SK-N-MC (cell line): Measurements from ENCODE around the gene BTBD18.

ENCODE experiments used
- EZH2 ChIP-seq: fragments of 200-600 bp; sonication (generic); IDR thresholded peaks from one replicate; pipeline ENCODE4 v1.6.1; 2017; ENCODE audit warnings: antibody characterized with exemption
- FOXP2 ChIP-seq: optimal IDR thresholded peaks from 2 replicates; pipeline ENCODE3; 2011; ENCODE audit warnings: mild to moderate bottlenecking, moderate library complexity; ENCODE audit not compliant: insufficient read depth; ENCODE audit errors: extremely low read length, control extremely low read depth
- POLR2AphosphoS5 ChIP-seq: IDR thresholded peaks from 2 replicates; pipeline ENCODE4 v1.6.1; 2012; ENCODE audit warnings: mild to moderate bottlenecking, low read depth, low read length, borderline replicate concordance

GRCh38 chr11:57785072-57785471, 33.5 kb upstream of the BTBD18 start:
- TF ChIP-seq EZH2, result no peak
- TF ChIP-seq POLR2AphosphoS5, result no peak
- no peak for TF ChIP-seq FOXP2
